ENCODE data around the gene ITM2B. TPM values are rescaled to one million over a fixed set of nuclear protein-coding genes. Genes with fewer than 3 reads are reported as not detected.

Gene ITM2B
- total and polyA plus RNA-seq, 10 of the 15 experiments (the other 5 are each of a cell fraction or from before 2014, with no cell fraction given) = 2.5 to 18.1 (median 4.9) TPM

DNA sequence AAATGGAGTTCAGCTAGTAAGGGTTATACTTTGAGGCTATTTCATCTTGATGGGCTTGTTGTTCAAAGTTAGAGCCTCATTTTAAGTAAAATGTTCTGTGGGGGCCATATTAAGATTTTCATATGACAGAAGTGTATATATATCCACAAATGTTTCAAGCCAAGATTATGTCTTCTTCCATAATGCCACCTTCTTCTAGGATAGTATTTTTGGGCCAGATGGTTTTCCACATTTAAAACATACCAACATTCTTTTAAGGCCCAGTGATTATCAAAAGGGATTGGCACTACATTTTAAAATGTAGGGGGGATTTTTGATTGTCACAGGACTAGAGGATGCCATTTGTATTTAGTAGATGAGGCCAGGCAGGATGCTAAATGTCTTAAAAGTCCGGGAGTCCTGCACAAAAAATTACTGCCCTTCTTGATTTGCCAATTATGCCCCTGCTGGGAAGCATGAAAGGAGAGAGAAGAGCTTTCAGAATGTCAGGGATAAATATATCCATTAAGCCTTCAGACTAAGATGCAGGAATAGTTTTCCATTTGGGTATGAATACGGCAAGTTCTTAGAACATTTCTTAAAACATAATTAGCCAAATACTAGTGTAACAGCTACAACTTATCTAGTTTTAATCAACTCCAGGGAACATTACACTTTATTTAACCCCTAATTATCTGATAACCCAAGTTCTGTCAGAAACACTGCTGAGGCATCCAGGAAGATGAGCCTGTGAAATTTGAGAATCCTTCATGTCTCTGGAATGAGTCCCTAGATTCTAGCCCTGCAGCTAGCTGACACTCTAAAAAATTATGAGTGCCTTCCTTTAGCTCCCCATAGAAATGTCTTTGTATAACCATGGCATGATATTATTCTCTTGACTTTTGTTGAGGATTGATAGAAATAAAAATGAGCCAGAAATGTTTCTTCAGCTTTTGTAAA is 34.0 kb downstream of the ITM2B start (continued):
- no peak for TF ChIP-seq ATF3 (IDR thresholded peaks at IDR 0.05; ENCODE audit: borderline replicate concordance, extremely low read depth, low read depth, low read length)
- no peak for TF ChIP-seq SP1 (IDR thresholded peaks at IDR 0.05; ENCODE audit: low read depth, low read length)

GRCh38 chr13:48268019-48268418 is 35.0 kb downstream of the ITM2B start:
- POLR2A ChIA-PET = no interaction called here
- SMC1A ChIA-PET (ENCODE audit: uncharacterized antibody, unreplicated experiment) = no interaction called here
- Histone ChIP-seq H3K4me3 (no peak overlapping the region), H3K27me3 (replicated peaks in 1 of 2; ENCODE audit: control insufficient read depth in 2 of 2, insufficient read depth in 2 of 2, low read length in 1 of 2) (peaks cover 3 to 4% of the 10 kb centered on the region in 2 experiments; a peak in 2 of 4 replicates), H3K79me2 (ENCODE audit: control insufficient read depth, insufficient read depth, low read length) (no peaks in the 10 kb centered on the region), H3K27ac (ENCODE audit: control insufficient read depth, insufficient read depth) (no peak overlapping the region), H3K9ac (ENCODE audit: control insufficient read depth, insufficient read depth, low read length) (no peak overlapping the region), H3K36me3 (ENCODE audit: control insufficient read depth in 2 of 2, insufficient read depth in 2 of 2, low read length in 1 of 2) (no peaks in the 10 kb centered on the region), H3K4me1 (ENCODE audit: control insufficient read depth, insufficient read depth, low read length) (peaks cover 7% of the 10 kb centered on the region), H4K20me1 (ENCODE audit: control insufficient read depth, insufficient read depth) (no peaks in the 10 kb centered on the region), H2AFZ (ENCODE audit: control insufficient read depth, low read depth, low read length) (no peak overlapping the region), H3K9me3 (replicated peaks; ENCODE audit: control insufficient read depth, insufficient read depth, low read length) (no peaks in the 10 kb centered on the region), H3K4me2 (ENCODE audit: control insufficient read depth, insufficient read depth) (no peak overlapping the region)
- ATAC-seq (no peak), DNase-seq (ENCODE audit: low read depth, low spot score) (no peak), FAIRE-seq (no peak)
- intact Hi-C loops (cut with micrococcal nuclease; ENCODE audit: unreplicated experiment) = no loop called here
- no peak for TF ChIP-seq NKRF (conservative IDR thresholded peaks at IDR 0.05)
- TF ChIP-seq EZH2 (IDR thresholded peaks at IDR 0.05; ENCODE audit: borderline replicate concordance, control insufficient read depth, low read depth, low read length) = no peak
- TF ChIP-seq, protein P1, sequence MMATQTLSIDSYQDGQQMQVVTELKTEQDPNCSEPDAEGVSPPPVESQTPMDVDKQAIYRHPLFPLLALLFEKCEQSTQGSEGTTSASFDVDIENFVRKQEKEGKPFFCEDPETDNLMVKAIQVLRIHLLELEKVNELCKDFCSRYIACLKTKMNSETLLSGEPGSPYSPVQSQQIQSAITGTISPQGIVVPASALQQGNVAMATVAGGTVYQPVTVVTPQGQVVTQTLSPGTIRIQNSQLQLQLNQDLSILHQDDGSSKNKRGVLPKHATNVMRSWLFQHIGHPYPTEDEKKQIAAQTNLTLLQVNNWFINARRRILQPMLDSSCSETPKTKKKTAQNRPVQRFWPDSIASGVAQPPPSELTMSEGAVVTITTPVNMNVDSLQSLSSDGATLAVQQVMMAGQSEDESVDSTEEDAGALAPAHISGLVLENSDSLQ (IDR thresholded peaks at IDR 0.05) = no peak
- TF ChIP-seq HDAC2 (IDR thresholded peaks at IDR 0.05) = no peak
- TF ChIP-seq RFX5 (IDR thresholded peaks at IDR 0.05; ENCODE audit: low read depth, low read length) = no peak
- TF ChIP-seq, protein P2, sequence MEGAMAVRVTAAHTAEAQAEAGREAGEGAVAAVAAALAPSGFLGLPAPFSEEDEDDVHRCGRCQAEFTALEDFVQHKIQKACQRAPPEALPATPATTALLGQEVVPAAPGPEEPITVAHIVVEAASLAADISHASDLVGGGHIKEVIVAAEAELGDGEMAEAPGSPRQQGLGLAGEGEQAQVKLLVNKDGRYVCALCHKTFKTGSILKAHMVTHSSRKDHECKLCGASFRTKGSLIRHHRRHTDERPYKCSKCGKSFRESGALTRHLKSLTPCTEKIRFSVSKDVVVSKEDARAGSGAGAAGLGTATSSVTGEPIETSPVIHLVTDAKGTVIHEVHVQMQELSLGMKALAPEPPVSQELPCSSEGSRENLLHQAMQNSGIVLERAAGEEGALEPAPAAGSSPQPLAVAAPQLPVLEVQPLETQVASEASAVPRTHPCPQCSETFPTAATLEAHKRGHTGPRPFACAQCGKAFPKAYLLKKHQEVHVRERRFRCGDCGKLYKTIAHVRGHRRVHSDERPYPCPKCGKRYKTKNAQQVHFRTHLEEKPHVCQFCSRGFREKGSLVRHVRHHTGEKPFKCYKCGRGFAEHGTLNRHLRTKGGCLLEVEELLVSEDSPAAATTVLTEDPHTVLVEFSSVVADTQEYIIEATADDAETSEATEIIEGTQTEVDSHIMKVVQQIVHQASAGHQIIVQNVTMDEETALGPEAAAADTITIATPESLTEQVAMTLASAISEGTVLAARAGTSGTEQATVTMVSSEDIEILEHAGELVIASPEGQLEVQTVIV (IDR thresholded peaks at IDR 0.05; ENCODE audit: borderline replicate concordance, partially characterized antibody) = no peak
- WGBS (ENCODE audit: insufficient coverage, insufficient replicate concordance, low lambda C conversion rate, missing lambda C conversion rate) = 85% methylated on average over 4 of the region's 4 CpGs
- CTCF ChIA-PET = no interaction called here
- RAD21 ChIA-PET (ENCODE audit: unreplicated experiment) = no interaction called here
- in situ Hi-C loops (cut with MboI) = no loop called here
- no TSS peak for BruUV-seq (replicated peaks)

All from GM12878 (cell line).